Choroid plexus epithelial cell (primary cell): ENCODE results near the gene PRLR.

Experiments
- DNase-seq: peaks from one replicate; pipeline ENCODE4 v3.0.0-alpha.2; 2010; ENCODE audit warnings: low read depth
- H3K4me3 ChIP-seq: 2 replicates; pipeline ENCODE4 v1.5.1; 2011; ENCODE audit warnings: low read depth, mild to moderate bottlenecking, control low read depth, low read length, moderate library complexity
- CTCF ChIP-seq: conservative IDR thresholded peaks from 2 replicates; pipeline ENCODE4 v1.5.1; 2011; ENCODE audit warnings: low read depth, mild to moderate bottlenecking, control low read depth, inconsistent platforms, low read length, moderate library complexity

PRLR gene

GRCh38 chr5:35092703-35093102 is 137.6 kb downstream of the PRLR start:
- no peak for DNase-seq
- TF ChIP-seq CTCF = no peak
- H3K4me3 ChIP-seq = no peak overlapping the region

- no peak for DNase-seq
- TF ChIP-seq CTCF = no peak
- H3K4me3 ChIP-seq = no peak overlapping the region
Observed at GRCh38 chr5:35091704-35092103, 138.6 kb downstream of the PRLR start.

- peak; percentile 94 for TF ChIP-seq CTCF
- H3K4me3 ChIP-seq = no peak overlapping the region
- DNase-seq = peak; percentile 84
Observed at GRCh38 chr5:35089334-35090314, 140.7 kb downstream of the PRLR start.

- peak; percentile 31 for DNase-seq
- TF ChIP-seq CTCF = no peak
- no peak overlapping the region for H3K4me3 ChIP-seq
Observed at GRCh38 chr5:35087991-35088390, 142.3 kb downstream of the PRLR start.

- no peak for TF ChIP-seq CTCF
- H3K4me3 ChIP-seq = no peak overlapping the region
- DNase-seq = no peak
Observed at GRCh38 chr5:35083150-35083549, 147.1 kb downstream of the PRLR start.

GRCh38 chr5:35082530-35082929 is 147.8 kb downstream of the PRLR start:
- no peak for DNase-seq
- TF ChIP-seq CTCF = no peak
- no peak overlapping the region for H3K4me3 ChIP-seq

GRCh38 chr5:35081134-35081533 is 149.2 kb downstream of the PRLR start:
- no peak for TF ChIP-seq CTCF
- H3K4me3 ChIP-seq = no peak overlapping the region
- no peak for DNase-seq
